Activated naive CD8-positive, alpha-beta T cell treated with anti-CD3 and anti-CD28 coated beads, Interleukin-2, amount 50 U/mL, for 24 hours (primary cell): ENCODE results near the gene ZNF181.

Experiments
- ATAC-seq: fragments of 150-1000 bp; cut with Tn5 transposase; one replicate; pipeline ENCODE4 v1.10.0; 2021
- DNase-seq: peaks from one replicate; pipeline ENCODE4 v3.0.0; 2021
- H3K27ac Mint-ChIP-seq: one replicate; pipeline ENCODE4 v1.8.0; 2021; ENCODE audit warnings: mild to moderate bottlenecking, mixed read lengths
- H3K27me3 Mint-ChIP-seq: one replicate; pipeline ENCODE4 v1.8.0; 2021; ENCODE audit warnings: mixed read lengths
- H3K36me3 Mint-ChIP-seq: one replicate; pipeline ENCODE4 v1.8.0; 2021; ENCODE audit warnings: low read depth, mixed read lengths
- H3K4me1 Mint-ChIP-seq: one replicate; pipeline ENCODE4 v1.8.0; 2021; ENCODE audit warnings: mixed read lengths
- H3K4me3 Mint-ChIP-seq: one replicate; pipeline ENCODE4 v1.8.0; 2021; ENCODE audit warnings: mild to moderate bottlenecking, moderate library complexity, mixed read lengths
- H3K9me3 Mint-ChIP-seq: one replicate; pipeline ENCODE4 v1.8.0; 2021; ENCODE audit warnings: mixed read lengths

Gene ZNF181

GRCh38 chr19:34778342-34778741, 44.3 kb downstream of the ZNF181 start:
- Mint-ChIP-seq H3K9me3 (peaks cover 19% of the 10 kb centered on the region), H3K27me3 (peaks cover 4% of the 10 kb centered on the region), H3K4me3 (no peak overlapping the region)

DNA sequence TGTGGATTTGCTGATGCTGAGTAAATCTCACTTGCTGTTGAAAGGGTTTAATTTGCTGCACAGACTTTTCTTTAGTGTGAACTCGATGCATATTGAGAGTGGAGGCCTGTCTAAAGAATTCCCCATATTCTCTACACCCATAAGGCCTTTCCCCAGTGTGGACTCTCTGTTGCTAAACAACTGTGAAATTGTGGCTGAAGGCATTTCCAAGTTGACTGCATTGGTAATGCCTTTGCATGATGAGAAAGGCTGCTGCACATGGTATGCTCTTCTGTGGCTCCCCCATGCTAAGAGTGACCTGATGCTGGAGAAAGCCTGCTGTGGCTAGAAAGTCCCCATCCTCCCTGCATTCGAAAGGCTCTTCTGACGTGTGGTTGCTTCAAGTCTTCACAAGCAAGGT, 45.6 kb downstream of the ZNF181 start:
- DNase-seq (no peak), ATAC-seq (no peak)
- Mint-ChIP-seq H3K4me3 (no peak overlapping the region), H3K4me1 (no peaks in the 10 kb centered on the region), H3K9me3 (peaks cover 17% of the 10 kb centered on the region), H3K27me3 (peaks cover 4% of the 10 kb centered on the region), H3K27ac (no peak overlapping the region), H3K36me3 (no peaks in the 10 kb centered on the region)

More at GRCh38 chr19:34778342-34778741, 44.3 kb downstream of the ZNF181 start:
- ATAC-seq (no peak), DNase-seq (no peak)
- H3K4me1 Mint-ChIP-seq, result peaks cover 3% of the 10 kb centered on the region
- H3K36me3 Mint-ChIP-seq, result peaks cover 2% of the 10 kb centered on the region
- no peak overlapping the region for H3K27ac Mint-ChIP-seq

GRCh38 chr19:34786236-34786635, 52.2 kb downstream of the ZNF181 start:
- ATAC-seq (no peak), DNase-seq (no peak)
- no peak overlapping the region for H3K4me3 Mint-ChIP-seq
- H3K27ac Mint-ChIP-seq, result no peak overlapping the region
- H3K36me3 Mint-ChIP-seq, result no peaks in the 10 kb centered on the region
- H3K9me3 Mint-ChIP-seq, result peaks cover 5% of the 10 kb centered on the region
- H3K27me3 Mint-ChIP-seq, result no peaks in the 10 kb centered on the region
- H3K4me1 Mint-ChIP-seq, result no peaks in the 10 kb centered on the region

- no peaks in the 10 kb centered on the region for H3K4me1 Mint-ChIP-seq
- H3K9me3 Mint-ChIP-seq, result peaks cover 5% of the 10 kb centered on the region
- peaks cover under 1% of the 10 kb centered on the region for H3K36me3 Mint-ChIP-seq
- no peak overlapping the region for H3K4me3 Mint-ChIP-seq
- DNase-seq (no peak), ATAC-seq (no peak)
- H3K27ac Mint-ChIP-seq, result no peak overlapping the region
- H3K27me3 Mint-ChIP-seq, result no peaks in the 10 kb centered on the region
Measured at GRCh38 chr19:34787059-34787824, 53.2 kb downstream of the ZNF181 start.

GRCh38 chr19:34788074-34788473, 54.0 kb downstream of the ZNF181 start:
- DNase-seq (no peak), ATAC-seq (no peak)
- H3K4me3 Mint-ChIP-seq, result no peak overlapping the region
- peaks cover 2% of the 10 kb centered on the region for H3K36me3 Mint-ChIP-seq
- no peak overlapping the region for H3K27ac Mint-ChIP-seq
- peaks cover 5% of the 10 kb centered on the region for H3K9me3 Mint-ChIP-seq
- H3K27me3 Mint-ChIP-seq, result no peaks in the 10 kb centered on the region
- no peaks in the 10 kb centered on the region for H3K4me1 Mint-ChIP-seq

- H3K27me3 Mint-ChIP-seq, result no peaks in the 10 kb centered on the region
- DNase-seq (no peak), ATAC-seq (no peak)
- peaks cover 6% of the 10 kb centered on the region for H3K9me3 Mint-ChIP-seq
- H3K4me1 Mint-ChIP-seq, result peaks cover 3% of the 10 kb centered on the region
- H3K36me3 Mint-ChIP-seq, result peaks cover 2% of the 10 kb centered on the region
- H3K4me3 Mint-ChIP-seq, result no peak overlapping the region
- no peak overlapping the region for H3K27ac Mint-ChIP-seq
Measured at GRCh38 chr19:34793565-34793964, 59.5 kb downstream of the ZNF181 start.

DNA sequence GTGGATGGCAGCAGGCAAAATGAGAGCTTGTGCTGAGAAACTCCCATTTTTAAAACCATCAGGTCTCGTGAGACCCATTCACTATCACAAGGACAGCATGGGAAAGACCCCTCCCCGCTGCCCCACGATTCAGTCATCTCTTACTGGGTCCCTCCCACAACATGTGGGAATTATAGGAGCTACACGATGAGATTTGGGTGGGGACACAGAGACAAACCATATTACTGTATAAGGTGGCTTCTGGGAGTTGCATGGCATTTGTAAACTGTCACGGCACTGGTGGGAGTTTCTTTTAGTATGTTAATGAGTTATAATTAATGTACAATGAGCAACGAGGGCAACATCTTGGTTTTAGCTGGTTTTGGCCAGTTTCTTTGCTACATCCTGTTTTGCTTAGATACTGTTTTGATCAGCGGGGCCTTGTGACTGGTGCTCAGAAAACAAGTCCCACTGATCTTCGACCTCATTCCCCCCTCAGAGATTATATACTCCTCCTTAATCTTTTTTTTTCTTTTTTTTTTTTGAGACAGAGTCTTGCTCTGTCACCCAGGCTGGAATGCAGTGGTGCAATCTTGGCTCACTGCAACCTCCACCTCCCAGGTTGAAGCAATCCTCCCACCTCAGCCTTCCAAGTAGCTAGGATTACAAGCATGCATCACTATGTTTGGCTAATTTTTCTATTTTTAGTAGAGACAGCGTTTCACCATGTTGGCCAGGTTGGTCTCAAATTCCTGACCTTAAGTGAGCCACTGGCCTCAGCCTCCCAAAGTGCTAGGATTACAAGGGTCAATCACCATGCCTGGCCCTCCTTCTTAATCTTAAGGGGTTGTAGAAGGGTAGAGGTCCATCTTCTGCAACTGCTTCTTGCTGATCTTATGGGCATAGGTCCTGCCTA, 60.3 kb downstream of the ZNF181 start:
- peaks cover 9% of the 10 kb centered on the region for H3K9me3 Mint-ChIP-seq
- no peak overlapping the region for H3K4me3 Mint-ChIP-seq
- DNase-seq (no peak), ATAC-seq (no peak)
- H3K27ac Mint-ChIP-seq, result no peak overlapping the region
- peaks cover 3% of the 10 kb centered on the region for H3K4me1 Mint-ChIP-seq
- no peaks in the 10 kb centered on the region for H3K27me3 Mint-ChIP-seq
- H3K36me3 Mint-ChIP-seq, result peaks cover 2% of the 10 kb centered on the region
